OCI-LY1 (cell line): ENCODE data around the gene SELPLG.

Experiments
- EZH2 ChIP-seq: fragments of 200-600 bp; sonication (generic), shearing (Covaris generic); IDR thresholded peaks from 2 replicates; pipeline ENCODE4 v1.8.0; 2017; ENCODE audit warnings: borderline replicate concordance, mixed run types, mild to moderate bottlenecking, antibody characterized with exemption, low read length, moderate library complexity, mixed read lengths
- TF ChIP-seq, protein P1 (sequence below): fragments of 200-600 bp; sonication (generic), shearing (Covaris generic); IDR thresholded peaks from 2 replicates; pipeline ENCODE4 v1.5.1; 2017; ENCODE audit warnings: mild to moderate bottlenecking, antibody characterized with exemption, low read length, moderate library complexity, mixed read lengths

DNA sequence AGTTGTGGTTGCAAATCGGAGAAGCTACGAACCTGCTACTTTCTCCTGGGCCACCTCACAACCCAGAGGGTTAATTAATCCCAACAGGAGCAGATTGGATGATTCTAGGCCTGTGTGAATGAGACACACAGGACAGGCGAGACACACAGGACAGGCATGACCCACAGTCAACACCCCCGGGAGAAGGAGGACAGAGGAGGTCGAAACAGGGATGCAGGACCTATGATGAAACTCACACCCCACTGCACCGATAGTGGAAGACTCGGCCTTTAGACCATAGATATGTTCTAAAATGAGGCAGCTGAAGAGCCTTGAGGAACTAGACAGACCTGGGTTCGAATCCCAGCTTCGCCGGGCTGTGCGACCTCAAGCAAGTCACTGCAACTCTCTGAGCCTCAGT, 47.4 kb downstream of the SELPLG start:
- TF ChIP-seq, protein P1, sequence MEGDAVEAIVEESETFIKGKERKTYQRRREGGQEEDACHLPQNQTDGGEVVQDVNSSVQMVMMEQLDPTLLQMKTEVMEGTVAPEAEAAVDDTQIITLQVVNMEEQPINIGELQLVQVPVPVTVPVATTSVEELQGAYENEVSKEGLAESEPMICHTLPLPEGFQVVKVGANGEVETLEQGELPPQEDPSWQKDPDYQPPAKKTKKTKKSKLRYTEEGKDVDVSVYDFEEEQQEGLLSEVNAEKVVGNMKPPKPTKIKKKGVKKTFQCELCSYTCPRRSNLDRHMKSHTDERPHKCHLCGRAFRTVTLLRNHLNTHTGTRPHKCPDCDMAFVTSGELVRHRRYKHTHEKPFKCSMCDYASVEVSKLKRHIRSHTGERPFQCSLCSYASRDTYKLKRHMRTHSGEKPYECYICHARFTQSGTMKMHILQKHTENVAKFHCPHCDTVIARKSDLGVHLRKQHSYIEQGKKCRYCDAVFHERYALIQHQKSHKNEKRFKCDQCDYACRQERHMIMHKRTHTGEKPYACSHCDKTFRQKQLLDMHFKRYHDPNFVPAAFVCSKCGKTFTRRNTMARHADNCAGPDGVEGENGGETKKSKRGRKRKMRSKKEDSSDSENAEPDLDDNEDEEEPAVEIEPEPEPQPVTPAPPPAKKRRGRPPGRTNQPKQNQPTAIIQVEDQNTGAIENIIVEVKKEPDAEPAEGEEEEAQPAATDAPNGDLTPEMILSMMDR: no peak
- TF ChIP-seq EZH2: no peak
